Trophoblast cell (in vitro differentiated cells and primary cell): ENCODE measurements around the gene NAXE.
A peak's percentile ranks its signal among the peaks of the same experiment; 100 is the strongest.

ENCODE experiments used
- DNase-seq, 2 donors: peaks; one replicate each; pipeline ENCODE4 v3.0.0-alpha.2; 2016
- H2AFZ ChIP-seq: 2 replicates; pipeline ENCODE4 v1.6.1; 2013; ENCODE audit warnings: low read length, moderate library complexity, mild to moderate bottlenecking; ENCODE audit not compliant: insufficient read depth, poor library complexity
- H2AK5ac ChIP-seq: 2 replicates; pipeline ENCODE4 v1.6.1; 2013; ENCODE audit warnings: mild to moderate bottlenecking, low read length
- H2BK120ac ChIP-seq: 2 replicates; pipeline ENCODE4 v1.6.1; 2013; ENCODE audit warnings: low read length, mild to moderate bottlenecking, moderate library complexity; ENCODE audit not compliant: insufficient read depth, poor library complexity
- H2BK12ac ChIP-seq: 2 replicates; pipeline ENCODE4 v1.6.1; 2013; ENCODE audit warnings: mild to moderate bottlenecking, low read length, moderate library complexity
- H2BK5ac ChIP-seq: 2 replicates; pipeline ENCODE4 v1.6.1; 2013; ENCODE audit warnings: low read length, low read depth, moderate library complexity, mild to moderate bottlenecking; ENCODE audit not compliant: poor library complexity
- H3K14ac ChIP-seq: 2 replicates; pipeline ENCODE4 v1.6.1; 2013; ENCODE audit warnings: mild to moderate bottlenecking, low read length
- H3K18ac ChIP-seq: 2 replicates; pipeline ENCODE4 v1.6.1; 2013; ENCODE audit warnings: mild to moderate bottlenecking, low read length
- H3K23ac ChIP-seq: 2 replicates; pipeline ENCODE4 v1.6.1; 2013; ENCODE audit warnings: low read length
- H3K27ac ChIP-seq: 2 replicates; pipeline ENCODE4 v1.5.1; 2013; ENCODE audit warnings: low read depth, mild to moderate bottlenecking, inconsistent platforms, low read length, moderate library complexity
- H3K27me3 ChIP-seq: 2 replicates; pipeline ENCODE4 v1.6.1; 2013; ENCODE audit warnings: inconsistent platforms, mild to moderate bottlenecking, low read length, moderate library complexity; ENCODE audit not compliant: insufficient read depth
- H3K36me3 ChIP-seq, 2 experiments: 1 replicate in 1 of 2; 2 replicates in 1 of 2; pipeline ENCODE4 v1.6.1; 2013; ENCODE audit warnings: low read length in 2 of 2, mild to moderate bottlenecking in 2 of 2, moderate library complexity in 1 of 2; ENCODE audit not compliant: insufficient read depth in 2 of 2, control insufficient read depth in 1 of 2
- H3K4ac ChIP-seq: 2 replicates; pipeline ENCODE4 v1.6.1; 2013; ENCODE audit warnings: low read depth, mild to moderate bottlenecking, low read length, moderate library complexity
- H3K4me1 ChIP-seq, 2 experiments: 1 replicate in 1 of 2; 2 replicates in 1 of 2; pipeline ENCODE4 v1.6.1; 2013; ENCODE audit warnings: low read length in 2 of 2, mild to moderate bottlenecking in 2 of 2, moderate library complexity in 1 of 2; ENCODE audit not compliant: insufficient read depth in 2 of 2, control insufficient read depth in 1 of 2
- H3K4me2 ChIP-seq: 2 replicates; pipeline ENCODE4 v1.6.1; 2013; ENCODE audit warnings: inconsistent platforms, mild to moderate bottlenecking, low read length, moderate library complexity
- H3K4me3 ChIP-seq: 2 replicates; pipeline ENCODE4 v1.5.1; 2013; ENCODE audit warnings: mild to moderate bottlenecking, low read depth, low read length, inconsistent platforms
- H3K79me1 ChIP-seq: one replicate; pipeline ENCODE4 v1.6.1; 2013; ENCODE audit warnings: low read length
- H3K79me2 ChIP-seq: 2 replicates; pipeline ENCODE4 v1.6.1; 2013; ENCODE audit warnings: low read length, mild to moderate bottlenecking; ENCODE audit not compliant: control insufficient read depth, insufficient read depth, poor library complexity
- H3K9ac ChIP-seq: 2 replicates; pipeline ENCODE4 v1.6.1; 2013; ENCODE audit warnings: mild to moderate bottlenecking, low read length
- H3K9me3 ChIP-seq: 2 replicates; pipeline ENCODE4 v1.6.1; 2013; ENCODE audit warnings: low read depth, mild to moderate bottlenecking, control low read depth, inconsistent platforms, low read length; ENCODE audit not compliant: insufficient read depth
- H4K12ac ChIP-seq: 2 replicates; pipeline ENCODE4 v1.6.1; 2013; ENCODE audit warnings: low read depth, mild to moderate bottlenecking, low read length, moderate library complexity
- H4K8ac ChIP-seq: 2 replicates; pipeline ENCODE4 v1.6.1; 2013; ENCODE audit warnings: low read depth, mild to moderate bottlenecking, low read length, moderate library complexity
- H4K91ac ChIP-seq: one replicate; pipeline ENCODE4 v1.6.1; 2013; ENCODE audit warnings: low read depth, mild to moderate bottlenecking, low read length, moderate library complexity
- WGBS: extraction: QIAGEN DNeasy Blood & Tissue Kit; methylation state at CpG from one replicate; pipeline ENCODE4 v1.1.7; 2013; ENCODE audit warnings: missing lambda C conversion rate; ENCODE audit not compliant: insufficient read length, insufficient coverage; ENCODE audit errors: extremely low coverage; 5-methylcytosine and 5-hydroxymethylcytosine counted together

Gene NAXE

GRCh38 chr1:156619582-156619955 is 28.0 kb downstream of the NAXE start:
- peaks cover 18% of the 10 kb centered on the region for H3K27me3 ChIP-seq
- no peak overlapping the region for H2BK12ac ChIP-seq
- no peak overlapping the region for H2BK120ac ChIP-seq
- no peak overlapping the region for H4K12ac ChIP-seq
- H3K18ac ChIP-seq = no peak overlapping the region
- H3K4ac ChIP-seq = no peak overlapping the region
- no peaks in the 10 kb centered on the region for H3K36me3 ChIP-seq
- no peak overlapping the region for H3K9ac ChIP-seq
- H3K4me1 ChIP-seq = no peaks in the 10 kb centered on the region
- H2AFZ ChIP-seq = no peak overlapping the region
- no peak overlapping the region for H3K23ac ChIP-seq
- no peaks in the 10 kb centered on the region for H3K79me2 ChIP-seq
- H2BK5ac ChIP-seq = no peak overlapping the region
- no peak overlapping the region for H3K14ac ChIP-seq
- H4K8ac ChIP-seq = no peak overlapping the region
- H3K9me3 ChIP-seq = peaks cover 2% of the 10 kb centered on the region
- no peak overlapping the region for H4K91ac ChIP-seq
- no peaks in the 10 kb centered on the region for H3K79me1 ChIP-seq
- DNase-seq = no peak
- H3K4me2 ChIP-seq = no peak overlapping the region
- no peak overlapping the region for H3K27ac ChIP-seq
- WGBS = no CpG with 5 or more reads among the region's 6 CpGs
- H3K4me3 ChIP-seq = no peak overlapping the region
- no peak overlapping the region for H2AK5ac ChIP-seq

DNA sequence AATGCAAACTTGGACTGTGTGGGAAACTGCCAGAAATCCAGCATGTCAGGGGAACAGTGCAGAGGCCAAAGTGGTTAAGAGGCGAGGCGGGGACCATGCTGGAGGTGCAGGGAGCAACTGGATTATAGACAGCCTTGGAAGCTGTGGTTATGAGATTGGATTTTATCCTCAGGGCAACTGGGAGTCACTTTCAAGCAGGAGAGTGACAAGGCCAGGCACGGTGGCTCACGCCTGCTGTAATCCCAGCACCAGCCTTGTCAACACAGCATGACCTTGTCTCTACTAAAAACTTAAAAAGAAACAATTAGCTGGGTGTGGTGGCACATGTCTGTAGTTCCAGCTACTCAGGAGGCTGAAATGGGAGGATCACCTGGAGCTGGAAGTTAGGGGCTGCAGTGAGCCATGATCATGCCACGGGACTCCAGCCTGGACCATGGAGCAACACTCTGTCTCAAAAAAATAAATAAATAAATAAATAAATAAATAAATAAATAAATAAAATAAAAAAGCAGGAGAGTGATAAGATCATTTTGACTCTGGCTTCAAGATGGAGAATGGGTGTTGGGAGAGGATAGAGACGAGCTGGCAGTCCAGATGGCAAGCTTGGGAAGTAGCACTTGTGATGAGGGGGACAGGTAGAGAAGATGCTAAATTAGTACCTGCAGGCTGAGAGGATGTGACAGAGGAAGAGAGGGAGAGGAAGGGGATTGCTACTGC is 31.2 kb downstream of the NAXE start:
- Histone ChIP-seq H2BK120ac (no peak overlapping the region), H3K4me1 (peaks cover 4 to 5% of the 10 kb centered on the region in 2 experiments), H2AK5ac (no peak overlapping the region), H3K9ac (no peak overlapping the region), H4K8ac (no peak overlapping the region), H3K4me3 (no peak overlapping the region), H4K12ac (no peak overlapping the region), H3K18ac (no peak overlapping the region), H4K91ac (no peak overlapping the region), H2BK5ac (no peak overlapping the region), H3K36me3 (no peaks in the 10 kb centered on the region), H3K27me3 (peaks cover 30% of the 10 kb centered on the region), H2BK12ac (no peak overlapping the region), H3K14ac (no peak overlapping the region), H3K4ac (no peak overlapping the region), H3K27ac (no peak overlapping the region), H3K4me2 (no peak overlapping the region), H2AFZ (no peak overlapping the region), H3K79me1 (no peaks in the 10 kb centered on the region), H3K9me3 (peaks cover 5% of the 10 kb centered on the region), H3K23ac (no peak overlapping the region), H3K79me2 (no peaks in the 10 kb centered on the region)
- no peak for DNase-seq
- no CpG with 5 or more reads among the region's 6 CpGs for WGBS

GRCh38 chr1:156623946-156624813 is 32.6 kb downstream of the NAXE start:
- no peak overlapping the region for H3K4ac ChIP-seq
- no peak overlapping the region for H2AK5ac ChIP-seq
- H3K79me1 ChIP-seq = no peaks in the 10 kb centered on the region
- peak overlapping the region; percentile 60 for H3K4me2 ChIP-seq
- no peak overlapping the region for H3K14ac ChIP-seq
- no peak overlapping the region for H2BK5ac ChIP-seq
- no peak overlapping the region for H4K91ac ChIP-seq
- H3K4me1 ChIP-seq = peaks cover 4 to 5% of the 10 kb centered on the region in 2 experiments
- H2BK120ac ChIP-seq = no peak overlapping the region
- H4K12ac ChIP-seq = no peak overlapping the region
- peak; percentile 35 to 53 for DNase-seq
- H2BK12ac ChIP-seq = no peak overlapping the region
- no peaks in the 10 kb centered on the region for H3K36me3 ChIP-seq
- no CpG with 5 or more reads among the region's 87 CpGs for WGBS
- peaks cover 5% of the 10 kb centered on the region for H3K9me3 ChIP-seq
- H3K27me3 ChIP-seq = peaks cover 30% of the 10 kb centered on the region
- no peak overlapping the region for H3K23ac ChIP-seq
- no peak overlapping the region for H4K8ac ChIP-seq
- H3K18ac ChIP-seq = no peak overlapping the region
- H2AFZ ChIP-seq = no peak overlapping the region
- no peak overlapping the region for H3K27ac ChIP-seq
- no peak overlapping the region for H3K9ac ChIP-seq
- H3K79me2 ChIP-seq = no peaks in the 10 kb centered on the region
- peak overlapping the region; percentile 37 for H3K4me3 ChIP-seq

GRCh38 chr1:156624814-156625435 is 33.3 kb downstream of the NAXE start:
- Histone ChIP-seq H3K9ac (no peak overlapping the region), H2BK12ac (no peak overlapping the region), H2AK5ac (no peak overlapping the region), H4K91ac (no peak overlapping the region), H3K79me2 (no peaks in the 10 kb centered on the region), H2AFZ (no peak overlapping the region), H3K79me1 (no peaks in the 10 kb centered on the region), H3K4me1 (peaks cover 4 to 5% of the 10 kb centered on the region in 2 experiments), H3K27me3 (peaks cover 30% of the 10 kb centered on the region), H3K23ac (no peak overlapping the region), H3K14ac (no peak overlapping the region), H3K36me3 (no peaks in the 10 kb centered on the region), H2BK5ac (no peak overlapping the region), H3K4ac (no peak overlapping the region), H3K4me2 (peak overlapping the region; percentile 60), H4K12ac (no peak overlapping the region), H2BK120ac (no peak overlapping the region), H3K18ac (no peak overlapping the region), H3K9me3 (peaks cover 5% of the 10 kb centered on the region), H4K8ac (no peak overlapping the region), H3K27ac (no peak overlapping the region), H3K4me3 (peak overlapping the region; percentile 37)
- DNase-seq = no peak
- no CpG with 5 or more reads among the region's 55 CpGs for WGBS
